Activated T-helper 1 cell treated with Interleukin-2 at 50 U/mL for 16 hours (primary cell): Measurements from ENCODE around the gene PACSIN2.
"Not testable (repeated sequence)": the region's sequence is repeated elsewhere in the genome, so short reads cannot be mapped to it uniquely, and the experiment has no call there.

Source experiments
- DNase-seq: peaks from one replicate; pipeline ENCODE4 v3.0.0-alpha.2; 2020; ENCODE audit warnings: low read depth

PACSIN2 gene

DNA sequence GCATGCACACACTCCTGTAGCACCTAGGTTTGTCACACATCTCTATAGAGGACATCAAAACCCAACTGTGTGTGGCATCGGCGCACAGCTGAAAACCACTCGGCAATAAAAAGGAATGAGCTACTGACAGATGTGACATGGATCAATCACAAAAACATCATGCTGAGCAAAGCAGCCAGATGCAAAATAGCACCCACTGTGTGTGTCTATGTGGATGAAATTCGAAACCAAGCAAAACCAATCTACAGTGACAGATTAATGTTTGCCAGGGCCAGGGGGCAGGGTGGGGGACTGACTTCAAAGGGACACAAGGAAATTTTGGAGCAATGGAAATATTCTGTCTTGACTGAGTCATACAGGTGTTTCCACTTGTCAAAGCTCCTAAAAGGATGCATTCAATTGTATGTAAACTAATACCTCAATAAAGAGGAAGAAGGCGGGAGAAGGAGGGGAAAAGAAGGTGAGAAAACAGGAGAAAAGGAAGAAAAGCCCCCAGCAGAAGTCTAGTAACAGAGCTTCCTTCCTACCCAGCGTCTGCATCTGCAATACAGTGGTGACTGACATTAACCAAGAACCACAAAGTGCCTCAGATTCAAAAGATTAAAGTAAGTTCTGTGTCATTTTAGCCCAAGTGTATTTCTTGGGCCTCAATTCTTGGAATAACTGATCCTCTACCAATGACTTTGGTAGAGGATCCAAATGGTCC lies 49.8 kb downstream of the PACSIN2 start:
- DNase-seq: no peak

DNA sequence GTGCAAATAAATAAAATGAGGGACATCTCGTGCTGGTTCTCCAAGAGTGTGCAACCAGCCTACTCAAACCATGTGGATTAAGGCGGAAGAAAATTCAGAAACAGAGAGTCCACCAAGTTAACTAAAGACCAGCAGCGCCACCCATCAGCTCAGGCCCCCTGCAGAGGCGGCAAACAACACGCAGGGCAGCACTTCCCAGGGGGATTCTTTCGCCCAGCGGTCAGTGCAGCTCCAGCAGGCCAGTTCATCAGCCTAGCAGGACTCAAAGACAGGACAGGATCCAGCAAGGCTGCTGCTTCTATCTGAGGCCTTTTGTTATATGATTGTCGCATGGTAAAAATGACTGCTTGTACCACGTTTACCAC lies 51.7 kb downstream of the PACSIN2 start:
- no peak for DNase-seq

DNA sequence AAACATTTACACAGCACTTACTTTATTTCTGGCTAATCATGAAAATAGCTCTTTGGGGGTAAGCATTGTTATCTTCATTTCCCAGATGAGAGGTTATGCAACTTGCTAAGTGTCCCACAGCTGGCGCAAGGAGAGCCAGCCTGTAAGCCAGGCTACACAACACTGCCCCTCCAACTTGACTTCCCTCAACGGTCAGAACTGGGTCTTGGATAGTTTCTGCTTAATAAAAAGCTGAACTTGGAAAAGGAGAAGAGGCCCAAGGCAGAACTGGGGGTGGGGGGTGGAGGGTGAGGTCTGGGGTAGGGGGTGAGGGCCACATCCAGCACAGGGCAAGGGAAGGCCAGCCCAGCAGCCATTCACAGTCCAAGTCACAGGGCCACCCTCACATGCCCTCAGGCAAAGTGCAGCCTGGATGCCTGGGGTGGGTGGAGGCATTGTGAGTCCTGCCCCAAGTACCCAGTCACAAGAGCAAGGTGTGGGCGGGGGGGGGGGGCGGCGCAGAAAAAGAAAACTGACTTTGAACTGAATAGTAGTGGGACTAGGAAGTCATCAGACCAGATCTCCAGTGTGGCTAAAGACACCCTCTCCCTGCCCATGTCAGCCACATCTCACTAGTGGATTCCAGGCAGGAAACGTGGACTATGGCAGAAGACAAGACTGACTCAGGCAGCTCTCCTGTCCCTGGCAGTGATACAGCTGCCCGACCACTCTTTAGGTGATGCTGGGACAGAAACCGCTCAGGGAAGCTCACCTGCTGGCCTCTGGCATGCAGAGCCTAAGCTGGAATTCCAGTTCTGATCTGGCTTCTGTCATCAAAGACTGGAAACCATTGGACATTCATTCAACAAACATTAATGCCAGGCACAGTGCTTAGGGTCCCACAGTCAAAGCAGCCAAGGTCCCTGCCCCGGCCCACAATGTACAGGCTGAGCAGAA lies 52.4 kb downstream of the PACSIN2 start:
- no peak for DNase-seq

DNA sequence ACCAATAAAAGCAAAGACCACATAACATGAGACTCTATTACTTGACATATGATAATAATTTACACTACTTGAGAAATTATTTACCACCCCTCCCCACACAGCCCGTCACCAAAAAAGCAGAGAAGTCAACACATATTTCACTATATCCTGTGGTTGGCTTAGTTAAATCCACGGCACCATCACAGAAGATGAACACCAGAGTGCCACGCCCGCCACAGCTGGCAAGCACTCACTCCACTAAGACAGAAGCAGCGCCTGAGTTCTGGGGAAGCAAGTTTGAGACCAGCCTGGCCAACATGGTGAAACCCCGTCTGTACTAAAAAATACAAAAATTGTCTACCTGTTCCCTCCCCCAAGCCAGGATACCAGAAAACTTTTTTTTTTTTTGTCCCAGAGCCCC lies 53.1 kb downstream of the PACSIN2 start:
- no peak for DNase-seq

DNA sequence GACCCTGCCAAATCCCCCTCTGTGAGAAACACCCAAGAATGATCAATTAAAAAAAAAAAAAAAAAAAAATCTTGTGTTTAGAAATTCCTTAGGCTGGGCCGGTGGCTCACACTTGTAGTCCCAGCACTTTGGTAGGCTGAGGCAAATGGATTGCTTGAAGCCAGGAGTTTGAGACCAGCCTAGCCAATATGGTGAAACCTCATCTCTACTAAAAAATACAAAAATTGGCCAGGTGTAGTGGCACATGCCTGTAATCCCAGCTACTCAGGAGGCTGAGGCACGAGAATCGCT lies 53.6 kb downstream of the PACSIN2 start:
- not testable (repeated sequence) for DNase-seq

DNA sequence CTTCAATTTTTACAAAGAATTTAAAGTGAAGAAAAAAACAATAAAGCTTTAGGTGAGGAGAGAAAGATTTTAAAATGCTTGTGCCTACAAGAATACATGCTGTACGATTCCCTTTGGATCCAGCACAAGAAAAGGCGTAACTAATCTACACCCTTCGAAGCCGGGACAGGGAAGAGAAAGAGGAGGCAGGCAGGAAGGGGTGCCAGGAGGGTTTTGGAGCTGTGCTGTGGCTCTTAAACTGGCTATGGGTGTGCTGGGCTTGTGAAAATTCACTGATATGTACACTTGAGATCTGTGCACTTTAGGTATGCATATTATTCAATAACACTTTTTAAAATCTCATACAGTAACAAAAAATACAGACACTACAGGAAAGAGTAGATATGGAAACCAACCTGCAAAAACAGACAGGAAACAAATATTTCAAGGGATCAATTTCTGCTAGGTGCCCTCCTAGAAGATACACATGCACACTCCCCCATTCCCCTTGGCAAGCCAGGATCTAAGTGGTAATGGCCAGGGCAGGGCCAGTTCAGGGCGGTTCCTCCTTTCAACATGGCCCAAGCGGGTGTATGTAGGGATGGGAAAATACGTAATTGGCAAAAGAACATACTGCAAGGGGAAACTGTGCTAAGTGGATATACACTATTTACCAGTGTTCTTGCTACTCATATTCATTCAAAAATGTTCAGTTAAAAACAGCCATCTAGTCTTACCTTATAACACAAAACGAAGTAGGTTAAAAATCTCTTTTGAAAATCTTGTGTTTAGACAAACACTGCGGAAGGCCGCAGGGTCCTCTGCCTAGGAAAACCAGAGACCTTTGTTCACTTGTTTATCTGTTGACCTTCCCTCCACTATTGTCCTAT lies 54.2 kb downstream of the PACSIN2 start:
- DNase-seq: no peak

DNA sequence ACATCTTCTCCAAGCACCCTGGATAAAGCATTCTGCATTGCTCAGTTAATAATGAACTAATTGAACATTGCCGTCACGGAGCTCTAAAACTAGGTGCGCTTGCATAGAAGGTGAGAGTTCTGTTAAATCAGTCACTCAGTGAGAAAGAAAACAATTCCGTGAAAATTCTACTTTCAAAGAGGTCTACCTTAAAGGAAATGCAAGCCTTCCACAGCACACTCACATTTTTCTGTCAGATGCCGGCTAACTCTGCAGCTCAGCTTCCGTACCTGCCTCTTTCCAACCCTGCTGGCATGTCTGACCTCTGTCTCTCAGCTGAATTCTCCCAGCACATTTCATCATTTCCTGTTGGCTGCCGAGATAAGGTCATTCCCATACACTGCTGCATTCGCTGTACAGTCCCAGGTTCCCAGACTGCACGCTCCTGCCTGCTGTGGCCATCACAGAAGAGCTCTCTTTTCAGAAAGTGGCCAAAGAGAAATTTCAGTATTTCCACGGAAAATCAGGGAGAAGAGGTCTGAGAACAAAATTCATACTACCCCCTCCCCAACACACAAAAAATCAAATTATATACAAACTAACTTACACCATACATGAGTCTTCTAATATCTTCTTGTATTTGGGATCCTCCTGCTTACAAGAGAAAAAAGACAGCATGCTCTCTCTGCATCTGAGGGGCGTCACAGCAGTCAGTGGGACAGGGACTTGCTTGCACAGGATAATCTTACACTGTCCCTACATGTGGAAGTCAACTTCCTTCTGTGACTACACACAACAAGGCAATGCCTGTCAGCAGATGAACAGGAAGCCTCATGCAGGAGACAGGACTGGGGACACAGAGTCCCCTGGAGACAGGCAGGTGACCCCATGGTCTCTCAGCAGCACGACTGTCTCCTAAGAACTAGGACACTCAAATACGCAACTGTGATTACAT lies 55.1 kb downstream of the PACSIN2 start:
- no peak for DNase-seq

DNA sequence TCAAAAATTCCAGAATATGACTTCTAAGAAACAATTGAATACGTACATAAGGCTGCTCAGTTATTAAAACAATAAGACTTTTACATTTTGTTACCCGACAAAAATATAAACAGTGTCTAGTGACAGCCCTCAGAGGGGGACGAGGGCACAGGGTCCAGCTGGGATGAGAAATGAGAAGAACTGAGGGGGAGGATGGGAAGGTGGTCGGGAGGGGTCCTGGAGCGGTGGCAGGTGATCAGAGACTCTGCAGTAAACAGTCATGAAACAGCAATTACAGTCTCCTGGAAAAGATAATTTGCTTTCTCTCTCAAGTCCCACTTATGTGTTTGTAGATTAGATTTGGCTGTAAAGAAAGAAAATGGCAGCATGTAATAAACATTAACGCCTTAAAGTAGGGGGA lies 56.0 kb downstream of the PACSIN2 start:
- DNase-seq: no peak

DNA sequence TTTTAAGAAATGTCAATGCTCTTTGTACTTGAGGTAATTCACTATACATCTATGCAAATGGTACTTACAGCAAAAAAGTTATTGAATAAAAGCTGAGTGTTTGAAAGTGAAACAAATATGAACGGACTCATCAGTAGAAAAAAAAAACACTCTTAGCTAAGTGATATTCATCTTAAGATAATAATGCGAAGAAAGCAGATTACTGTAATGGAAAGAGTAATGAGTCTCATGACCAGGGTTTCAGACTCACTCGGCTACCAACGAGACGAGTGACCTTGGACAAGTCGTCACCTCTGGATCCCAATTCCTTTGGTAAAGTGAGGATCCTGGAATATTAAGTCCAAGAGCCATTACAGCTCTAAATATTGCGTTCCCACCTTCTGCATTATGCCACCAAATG lies 57.0 kb downstream of the PACSIN2 start:
- no peak for DNase-seq

DNA sequence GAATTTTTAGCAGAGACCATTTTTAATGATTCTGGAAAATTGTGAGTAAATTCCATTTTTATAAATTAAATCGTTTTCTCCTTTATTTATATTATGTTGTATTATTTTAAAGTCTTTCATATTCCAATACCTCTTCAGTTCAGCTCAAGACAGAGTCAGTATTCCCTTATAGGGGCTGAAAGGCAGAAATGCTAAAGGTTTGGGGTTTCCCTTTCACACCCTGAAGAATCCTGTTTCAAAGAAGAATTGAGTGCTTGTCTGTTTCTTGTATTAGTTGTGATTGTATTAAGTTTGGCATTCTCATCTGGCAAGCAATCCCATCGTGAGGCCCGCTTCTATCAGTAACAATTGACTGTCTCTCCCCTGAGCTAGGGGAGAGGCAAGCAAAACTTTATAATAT lies 57.4 kb downstream of the PACSIN2 start:
- no peak for DNase-seq

DNA sequence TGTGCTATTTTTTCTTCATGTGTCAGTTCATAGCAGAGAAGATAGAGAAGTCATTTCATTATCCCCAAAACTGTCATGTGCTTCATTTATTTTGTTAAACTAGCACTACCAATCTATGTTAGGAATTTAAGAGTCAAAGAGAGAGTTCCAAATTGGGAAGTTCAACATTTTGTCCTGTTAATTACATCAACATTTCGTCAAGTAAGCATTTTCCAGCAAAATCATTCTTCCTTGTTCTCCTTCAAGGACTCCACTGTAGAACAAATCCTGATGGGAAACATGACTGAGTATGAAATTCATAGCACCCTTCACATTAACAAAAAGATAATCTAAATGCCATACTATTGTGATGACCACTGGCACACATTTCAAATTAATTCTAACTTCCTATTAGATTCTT lies 59.1 kb downstream of the PACSIN2 start:
- no peak for DNase-seq

DNA sequence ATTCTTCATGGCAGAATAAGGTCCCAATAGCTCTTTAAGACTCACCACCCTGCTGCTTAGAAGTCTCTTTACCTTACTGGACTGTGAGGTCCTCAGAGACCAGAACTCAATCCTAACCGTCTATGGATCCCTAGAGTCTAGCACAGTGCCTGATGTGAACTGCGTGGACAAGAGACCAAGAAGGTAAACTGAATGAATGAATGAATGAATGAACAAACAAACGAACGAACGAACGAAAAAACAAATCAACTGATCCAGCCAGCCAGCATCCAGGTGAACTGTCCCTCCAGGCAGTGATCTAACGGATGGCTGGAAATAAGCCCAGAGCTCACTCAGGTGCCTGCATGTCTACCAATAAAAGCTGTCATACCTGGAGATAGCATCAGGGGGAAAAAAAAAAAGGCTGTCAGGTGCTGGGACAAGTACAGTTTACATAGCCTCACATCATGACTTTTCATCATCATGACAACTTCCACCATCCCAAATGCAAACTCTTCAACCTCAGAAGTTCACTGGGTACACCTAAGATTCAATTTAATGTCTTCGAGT lies 59.8 kb downstream of the PACSIN2 start:
- no peak for DNase-seq

DNA sequence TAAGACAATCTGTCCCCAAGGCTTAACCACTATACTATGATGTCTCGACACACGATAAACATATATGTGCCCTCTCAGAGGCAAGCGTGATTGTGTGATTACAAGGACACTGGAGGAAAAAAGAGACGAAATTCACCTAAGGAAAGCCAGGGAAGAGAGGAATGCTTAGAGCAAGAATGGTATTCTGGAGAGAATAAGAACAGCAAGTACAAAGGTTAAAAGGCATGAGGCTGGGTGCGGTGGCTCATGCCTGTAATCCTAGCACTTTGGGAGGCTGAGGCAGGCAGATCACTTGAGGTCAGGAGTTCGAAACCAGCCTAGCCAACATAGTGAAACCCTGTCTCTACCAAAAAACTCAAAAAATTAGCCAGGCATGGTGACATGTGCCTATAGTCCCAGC lies 61.2 kb downstream of the PACSIN2 start:
- DNase-seq: not testable (repeated sequence)

DNA sequence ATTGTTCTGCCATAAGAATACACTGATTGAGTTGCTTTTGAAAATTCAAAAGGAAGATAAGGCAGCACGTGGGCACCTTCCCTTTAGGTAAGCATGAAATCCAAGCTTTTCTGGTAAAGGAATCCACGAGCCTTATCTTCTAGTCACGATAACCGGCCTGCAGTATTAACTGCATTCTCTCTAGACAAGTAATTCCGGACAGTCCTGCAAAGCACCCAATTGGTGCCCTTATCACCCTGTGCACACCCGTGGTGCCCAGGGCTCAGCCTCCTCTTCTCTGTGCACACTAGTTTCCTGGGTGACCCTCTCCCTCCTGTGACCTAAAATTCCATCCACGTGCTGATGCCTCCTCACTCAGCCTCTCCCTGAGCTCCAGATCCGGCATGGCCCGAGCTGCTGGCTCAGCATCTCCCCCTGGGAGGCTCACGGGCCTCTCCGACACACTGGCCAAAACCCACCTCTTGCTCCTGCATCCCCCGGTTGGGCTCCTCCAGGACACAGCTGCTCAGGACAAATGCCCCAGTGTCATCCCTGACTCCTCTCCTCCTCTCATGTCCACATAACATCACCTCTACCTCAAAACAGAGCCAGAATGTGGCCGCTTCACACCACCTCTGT lies 63.7 kb downstream of the PACSIN2 start:
- no peak for DNase-seq

DNA sequence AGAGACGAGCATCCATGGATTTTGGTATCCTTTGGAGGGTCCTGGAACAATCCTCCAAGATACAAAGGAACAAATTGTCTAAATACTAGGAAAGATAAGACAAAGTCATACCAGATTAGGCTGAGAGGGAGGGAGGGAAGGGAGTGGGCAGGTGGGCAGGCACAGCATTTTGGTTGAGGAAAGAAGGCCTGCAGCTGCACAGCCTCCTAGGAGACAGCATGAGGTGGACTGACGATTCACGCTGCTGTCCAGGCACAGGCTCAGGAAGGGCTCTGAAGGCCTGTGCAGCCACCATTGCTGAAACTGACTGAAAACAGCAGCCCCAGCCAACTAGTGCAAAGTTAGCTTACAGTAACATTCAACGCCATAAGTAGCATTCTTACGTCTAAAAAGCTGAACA lies 64.7 kb downstream of the PACSIN2 start:
- no peak for DNase-seq

DNA sequence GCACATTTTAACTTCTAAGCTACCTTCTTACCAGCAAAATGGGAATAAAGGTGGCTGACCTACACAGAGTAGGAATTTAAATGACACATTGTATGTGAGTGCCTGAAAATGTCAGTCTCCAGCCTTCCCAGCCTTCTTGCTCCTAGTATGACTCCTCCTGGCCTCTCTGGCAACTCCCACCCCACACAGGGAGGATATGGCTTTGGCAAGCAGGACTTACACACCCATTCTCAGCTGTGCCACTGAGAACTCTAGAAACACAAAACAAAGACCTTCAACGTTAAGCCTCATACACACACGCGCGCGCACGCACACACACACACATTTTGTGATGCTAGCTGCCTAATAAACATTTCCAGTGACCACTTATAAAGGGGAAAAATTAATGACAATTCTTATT lies 65.8 kb downstream of the PACSIN2 start:
- no peak for DNase-seq

DNA sequence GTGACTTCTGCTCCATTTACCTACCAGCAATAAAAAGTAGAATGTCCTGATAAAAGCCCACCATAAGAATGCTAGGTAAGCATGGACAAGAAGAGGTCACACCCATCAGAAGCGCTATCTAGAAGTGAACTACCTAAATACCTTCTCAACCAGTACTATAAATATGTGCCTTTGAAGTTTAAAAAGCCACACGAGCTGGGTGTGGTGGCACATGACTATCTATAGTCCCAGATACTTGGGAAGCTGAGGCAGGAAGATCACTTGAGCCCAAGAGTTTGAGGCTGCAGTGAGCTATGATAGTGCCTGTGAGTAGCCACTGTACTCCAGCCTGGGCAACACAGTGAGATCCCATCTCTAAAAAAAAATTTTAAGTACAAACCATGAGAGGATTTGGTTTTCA lies 66.7 kb downstream of the PACSIN2 start:
- DNase-seq: no peak

DNA sequence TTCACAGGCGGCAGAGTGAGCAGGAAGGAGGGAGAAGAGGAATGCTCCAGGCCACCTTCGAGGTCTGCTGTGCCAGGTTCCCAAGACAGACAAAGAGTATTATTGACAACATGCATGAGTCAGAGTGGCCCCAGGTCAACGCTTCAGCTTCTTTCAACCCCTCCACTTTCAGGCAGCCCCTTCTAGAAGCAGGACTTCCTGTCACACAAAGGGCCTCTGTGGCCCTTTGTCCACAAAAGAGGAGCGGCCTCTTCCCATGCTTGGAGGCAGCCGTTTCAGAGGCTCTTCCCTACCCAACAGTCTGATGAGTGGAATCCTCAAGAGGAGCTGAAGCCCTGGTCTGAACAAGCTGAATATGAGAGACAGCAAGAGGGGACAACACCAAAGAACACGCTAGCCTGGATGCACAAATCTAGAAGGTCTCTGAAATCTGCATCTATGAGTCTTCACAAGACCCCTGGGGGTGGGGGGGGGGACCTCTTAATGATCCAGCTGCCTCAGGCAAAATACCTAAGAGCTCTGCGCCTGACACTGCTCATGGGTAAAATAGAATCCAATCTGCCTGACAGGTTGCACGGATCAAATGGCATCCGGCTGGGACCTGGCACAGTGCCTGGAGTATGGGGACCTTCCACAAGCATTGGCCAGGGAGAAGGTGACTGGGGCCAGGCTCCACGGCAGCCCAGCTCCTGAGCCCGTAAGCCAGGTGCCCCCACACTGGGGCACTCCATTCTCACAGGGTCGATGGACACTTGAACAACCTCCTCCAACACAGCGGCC lies 67.5 kb downstream of the PACSIN2 start:
- no peak for DNase-seq

DNA sequence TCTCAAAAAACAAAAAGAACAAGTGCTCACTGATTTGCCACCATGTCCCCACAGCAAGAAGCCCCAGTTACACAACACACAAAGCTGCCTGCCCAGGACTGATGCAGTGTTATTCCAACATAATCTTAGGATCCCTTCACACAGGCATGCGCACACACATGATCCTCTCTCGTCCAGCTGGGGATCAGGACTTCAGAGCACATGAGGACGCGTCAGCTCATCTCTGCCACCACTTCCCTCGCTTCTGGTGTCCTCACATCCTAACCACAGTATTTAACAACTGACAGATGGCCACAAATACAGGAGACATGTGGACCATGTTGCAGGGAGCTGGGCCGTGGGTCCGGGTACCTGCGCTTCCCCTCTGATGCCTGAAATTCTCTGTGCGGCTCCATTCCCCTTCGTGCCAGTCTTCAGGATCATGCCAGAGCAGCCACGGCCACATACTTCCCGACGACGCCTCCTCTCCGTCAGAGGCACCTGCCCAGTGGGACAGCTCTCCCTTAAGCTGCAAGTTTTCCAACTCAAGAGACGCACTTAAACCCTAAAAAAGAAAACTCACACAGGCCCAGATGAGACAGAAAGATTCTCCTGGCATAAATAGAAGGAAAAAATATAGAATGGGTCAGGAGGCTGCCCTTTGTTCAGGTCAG lies 68.3 kb downstream of the PACSIN2 start:
- no peak for DNase-seq

DNA sequence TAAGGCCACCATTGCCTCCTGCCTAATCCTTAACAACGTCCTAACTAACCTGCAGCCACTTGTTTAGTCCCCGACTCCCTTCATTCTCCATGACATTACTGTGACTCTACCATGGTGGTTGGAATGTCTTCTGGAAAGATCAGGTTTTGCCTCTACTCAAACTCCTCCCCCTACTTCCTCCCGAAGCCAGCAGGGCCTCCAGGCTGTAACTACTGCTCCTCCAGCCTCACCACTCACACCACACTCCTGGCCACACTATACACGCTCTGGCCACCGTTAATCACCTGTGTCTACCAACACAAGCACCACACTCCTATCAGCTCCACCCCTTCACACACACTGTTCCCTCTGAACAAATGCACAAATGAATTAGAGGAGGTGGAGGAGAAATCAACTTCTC lies 69.2 kb downstream of the PACSIN2 start:
- DNase-seq: no peak
